Stimulated activated CD4-positive, alpha-beta T cell treated with anti-CD3 and anti-CD28 coated beads, Interleukin-4, amount 100 ng/mL, for 48 hours (primary cell): ENCODE measurements around the gene CNNM4.

Experiments
- DNase-seq, 2 donors: peaks; one replicate each; pipeline ENCODE4 v3.0.0-alpha.2; 2020; ENCODE audit warnings: low read depth in 2 of 2

Gene CNNM4

DNA sequence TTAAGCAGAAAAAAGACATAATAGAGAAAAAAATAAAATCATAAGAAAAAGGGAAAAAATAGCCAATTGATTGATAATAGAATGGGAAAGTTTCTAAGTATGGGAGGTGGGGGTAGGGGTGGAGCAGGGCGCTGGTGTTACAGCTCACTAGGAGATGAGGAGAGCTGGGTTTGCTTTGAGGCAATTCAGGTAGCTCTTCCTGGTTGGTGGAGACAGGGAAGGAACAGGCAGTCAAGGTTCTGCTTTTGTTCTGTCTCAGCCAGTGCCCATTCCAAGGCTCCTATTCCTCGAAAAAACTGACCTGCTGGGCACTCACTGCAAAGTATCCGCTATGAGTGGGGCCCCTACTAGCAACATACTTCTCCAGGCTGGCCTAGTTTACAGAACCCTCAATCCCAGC, 1.7 kb upstream of the CNNM4 start:
- DNase-seq, result no peak

DNA sequence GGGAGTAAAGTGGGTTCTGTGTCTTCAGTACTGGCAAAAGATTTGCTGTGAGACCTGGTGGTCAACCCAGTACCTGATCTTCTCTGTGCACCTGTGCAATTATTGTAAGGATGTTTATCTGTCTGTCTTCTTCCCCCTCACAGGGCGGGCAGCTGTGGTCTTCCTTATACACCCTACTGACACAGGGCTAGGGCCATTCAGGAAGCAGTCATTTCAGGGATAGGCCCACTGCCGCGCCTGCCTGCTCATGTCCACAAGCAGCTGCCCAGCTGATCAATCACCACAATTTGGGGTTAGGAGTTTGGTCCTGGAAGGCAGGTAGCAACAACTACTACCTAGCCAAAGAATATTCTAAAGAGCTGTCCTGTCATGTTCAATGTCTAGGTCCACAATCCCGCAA, 1.2 kb upstream of the CNNM4 start:
- DNase-seq, result no peak

DNA sequence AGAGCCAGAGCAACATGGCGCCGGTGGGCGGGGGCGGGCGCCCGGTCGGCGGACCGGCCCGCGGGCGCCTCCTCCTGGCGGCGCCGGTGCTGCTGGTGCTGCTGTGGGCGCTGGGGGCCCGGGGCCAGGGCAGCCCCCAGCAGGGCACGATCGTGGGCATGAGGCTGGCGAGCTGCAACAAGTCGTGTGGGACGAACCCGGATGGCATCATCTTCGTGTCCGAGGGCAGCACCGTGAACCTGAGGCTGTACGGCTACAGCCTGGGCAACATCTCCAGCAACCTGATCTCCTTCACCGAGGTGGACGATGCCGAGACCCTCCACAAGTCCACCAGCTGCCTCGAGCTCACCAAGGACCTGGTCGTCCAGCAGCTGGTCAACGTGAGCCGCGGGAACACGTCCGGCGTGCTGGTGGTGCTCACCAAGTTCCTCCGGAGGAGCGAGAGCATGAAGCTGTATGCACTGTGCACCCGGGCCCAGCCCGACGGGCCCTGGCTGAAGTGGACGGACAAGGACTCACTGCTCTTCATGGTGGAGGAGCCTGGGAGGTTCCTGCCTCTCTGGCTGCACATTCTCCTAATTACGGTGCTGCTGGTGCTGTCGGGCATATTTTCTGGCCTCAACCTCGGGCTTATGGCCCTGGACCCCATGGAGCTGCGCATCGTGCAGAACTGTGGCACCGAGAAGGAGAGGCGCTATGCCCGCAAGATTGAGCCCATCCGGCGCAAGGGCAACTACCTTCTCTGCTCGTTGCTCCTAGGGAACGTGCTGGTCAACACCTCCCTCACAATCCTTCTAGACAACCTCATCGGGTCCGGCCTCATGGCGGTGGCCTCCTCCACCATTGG, 507 bp downstream of the CNNM4 start:
- peak in 1 of 2 donors; percentile 61 for DNase-seq

DNA sequence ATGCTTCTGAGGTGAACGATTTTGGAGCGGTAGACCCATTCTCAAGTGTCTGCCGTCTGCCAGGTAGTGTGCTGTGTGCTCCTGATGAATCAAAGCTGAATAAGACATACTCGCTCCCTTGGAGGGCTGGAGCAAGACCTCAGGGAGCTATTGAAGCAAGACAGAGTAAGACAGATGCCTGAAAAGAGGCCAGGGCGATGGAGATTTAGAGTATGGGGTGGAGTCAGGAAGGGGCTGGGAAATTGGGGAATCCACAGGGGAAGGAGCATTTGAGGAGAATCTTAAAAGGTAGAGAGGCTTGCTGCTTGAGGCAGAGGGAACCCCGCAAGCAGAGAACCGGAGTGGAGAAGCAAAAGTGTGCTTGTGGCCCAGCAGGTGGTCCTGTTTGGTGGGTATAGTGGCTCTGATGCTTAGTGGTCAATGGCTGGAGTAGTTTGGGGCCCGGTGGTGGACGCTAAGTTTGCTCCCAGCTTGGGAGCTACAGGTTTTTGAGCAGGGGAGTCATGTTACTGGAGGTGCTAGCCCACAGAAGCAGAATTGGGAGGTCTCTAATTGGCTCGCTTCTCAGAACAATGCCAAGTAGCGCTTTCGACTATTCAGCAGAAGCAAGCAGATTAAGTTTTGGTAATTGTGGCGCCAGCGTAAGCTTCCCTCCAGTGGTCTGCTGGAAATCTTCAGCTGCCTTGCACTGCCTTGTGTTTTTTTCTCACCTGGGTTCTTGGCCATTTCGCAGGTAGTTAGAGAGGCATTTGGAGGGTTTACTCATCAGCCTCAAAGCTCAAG, 2.0 kb downstream of the CNNM4 start:
- no peak for DNase-seq

DNA sequence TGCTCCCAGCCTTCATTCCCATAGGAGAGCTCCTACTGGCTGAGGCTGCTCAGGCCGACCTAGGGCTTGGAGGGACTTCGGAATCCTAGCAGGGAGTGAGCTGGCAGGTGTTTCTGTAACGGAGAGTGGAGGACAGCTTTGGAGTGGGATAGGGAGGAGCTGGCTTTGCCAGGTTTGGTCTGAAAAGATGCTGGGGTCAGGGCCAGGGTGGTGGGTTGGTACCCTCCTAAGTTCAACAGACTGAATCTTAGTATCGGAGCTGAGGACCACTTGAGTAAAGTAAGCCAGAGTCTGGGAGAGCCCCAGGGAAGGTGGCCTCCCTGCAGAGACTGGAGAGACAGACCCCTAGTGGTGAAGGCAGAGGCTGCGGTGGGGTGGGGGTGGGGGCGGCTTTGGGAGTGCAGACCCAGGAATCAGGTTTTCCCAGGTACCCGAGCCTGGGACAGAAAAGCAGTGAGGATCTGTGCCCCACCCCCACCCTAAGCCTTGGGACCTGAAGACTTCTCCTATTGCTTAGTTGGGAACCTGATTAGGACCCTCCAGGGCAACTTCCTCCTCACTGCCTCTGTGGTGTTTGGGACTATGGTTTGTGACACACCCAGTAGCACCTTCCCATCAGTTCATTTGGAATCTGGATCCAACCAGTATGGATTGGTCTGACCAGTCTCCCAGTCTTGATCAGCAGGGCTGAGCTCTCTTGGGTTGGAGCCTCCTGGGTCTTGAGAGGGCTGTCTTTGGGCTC, 3.0 kb downstream of the CNNM4 start:
- no peak for DNase-seq

DNA sequence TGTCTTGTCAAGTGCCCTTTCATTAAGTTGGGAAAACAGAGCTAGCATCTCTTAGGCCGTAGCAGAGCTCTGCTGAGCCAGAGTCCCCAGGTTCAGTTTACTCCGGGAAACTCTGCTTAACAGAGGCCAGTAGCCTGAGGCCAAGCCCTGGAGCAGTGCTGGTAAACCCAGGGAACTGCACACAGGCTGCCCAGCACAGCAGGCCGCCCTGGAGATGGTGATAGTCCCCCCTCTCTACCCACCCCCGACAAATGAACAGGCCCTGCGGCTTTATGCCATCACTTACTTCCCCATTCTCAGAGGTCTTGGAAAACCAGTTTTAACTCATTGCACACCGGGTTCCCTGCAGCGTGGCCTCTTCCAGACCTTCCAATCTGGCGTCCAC, 3.5 kb downstream of the CNNM4 start:
- no peak for DNase-seq

DNA sequence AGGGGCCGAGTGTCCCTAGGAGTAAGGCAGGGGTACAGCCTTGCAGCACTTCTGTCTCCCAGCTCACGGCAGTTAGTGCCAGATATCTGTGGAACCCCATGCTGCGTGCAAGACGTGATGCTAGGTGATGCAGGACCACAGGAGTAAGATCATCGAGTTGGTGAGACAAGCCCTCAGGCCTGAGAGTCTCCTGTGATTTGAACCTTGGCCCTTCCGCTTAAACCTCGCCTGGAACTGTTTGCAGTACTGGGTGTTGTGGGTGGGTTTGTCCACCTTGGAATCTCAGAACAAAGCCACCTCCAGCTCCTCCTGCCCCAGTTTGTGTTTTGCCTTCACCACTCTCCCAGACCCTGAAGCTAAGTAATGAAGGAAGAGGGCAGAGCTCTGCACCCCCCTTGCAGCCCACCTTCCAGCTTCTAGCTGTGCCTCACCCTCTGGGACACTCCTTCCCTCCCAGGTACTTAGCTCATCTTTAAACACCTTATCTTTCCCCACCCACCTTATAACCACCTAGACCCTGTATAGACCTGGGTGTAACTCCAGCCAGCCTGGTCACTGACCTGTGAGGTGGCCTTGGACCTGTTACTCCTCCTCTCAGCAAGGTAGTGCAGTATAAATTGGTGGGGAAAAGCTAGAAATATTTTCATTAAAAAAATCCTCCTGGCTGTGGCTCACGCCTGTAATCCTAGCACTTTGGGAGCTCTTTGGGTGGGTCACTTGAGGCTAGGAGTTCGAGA, 6.6 kb downstream of the CNNM4 start:
- no peak for DNase-seq

DNA sequence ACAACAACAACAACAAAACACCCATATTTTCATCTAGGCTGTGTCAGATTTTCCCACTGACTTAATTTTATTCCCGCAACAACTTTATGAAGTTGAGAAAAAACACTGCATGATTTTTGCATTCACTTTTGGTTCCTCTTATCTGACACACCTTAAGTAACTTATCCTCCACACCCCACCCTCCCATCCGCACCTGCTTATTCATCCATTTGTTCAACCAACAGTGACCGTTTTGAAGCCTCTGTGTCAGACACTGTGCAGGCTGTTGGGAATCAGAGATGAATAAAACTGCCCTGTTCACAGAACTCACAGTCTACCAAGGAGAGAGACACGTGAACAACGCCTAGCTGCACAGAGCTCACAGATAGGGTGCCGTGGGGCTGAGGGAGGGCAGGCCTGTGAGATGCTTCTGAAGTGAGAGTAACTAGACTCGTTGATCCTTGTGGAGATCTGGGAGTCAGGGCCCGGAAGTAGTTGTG, 7.4 kb downstream of the CNNM4 start:
- DNase-seq, result no peak

DNA sequence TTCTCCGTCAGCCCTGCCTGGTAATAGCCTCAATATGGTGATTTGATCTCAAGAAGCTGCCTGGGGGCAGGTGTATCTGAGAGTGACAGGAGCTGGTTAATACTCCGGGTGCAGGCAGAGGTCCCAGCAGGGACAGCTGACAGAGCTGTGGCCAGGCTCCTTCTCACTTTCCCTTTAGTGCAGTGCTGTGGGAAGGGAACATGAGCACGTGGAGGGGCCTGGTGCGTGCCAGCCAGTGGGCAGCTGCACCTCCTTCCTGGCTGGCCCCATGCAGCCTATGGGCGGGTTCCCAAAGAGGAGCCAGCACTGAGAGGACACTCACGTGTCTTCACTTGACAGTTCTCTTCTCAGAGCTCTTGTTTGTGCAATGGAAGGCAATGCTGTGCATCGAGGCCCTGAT, 9.1 kb downstream of the CNNM4 start:
- DNase-seq, result no peak

DNA sequence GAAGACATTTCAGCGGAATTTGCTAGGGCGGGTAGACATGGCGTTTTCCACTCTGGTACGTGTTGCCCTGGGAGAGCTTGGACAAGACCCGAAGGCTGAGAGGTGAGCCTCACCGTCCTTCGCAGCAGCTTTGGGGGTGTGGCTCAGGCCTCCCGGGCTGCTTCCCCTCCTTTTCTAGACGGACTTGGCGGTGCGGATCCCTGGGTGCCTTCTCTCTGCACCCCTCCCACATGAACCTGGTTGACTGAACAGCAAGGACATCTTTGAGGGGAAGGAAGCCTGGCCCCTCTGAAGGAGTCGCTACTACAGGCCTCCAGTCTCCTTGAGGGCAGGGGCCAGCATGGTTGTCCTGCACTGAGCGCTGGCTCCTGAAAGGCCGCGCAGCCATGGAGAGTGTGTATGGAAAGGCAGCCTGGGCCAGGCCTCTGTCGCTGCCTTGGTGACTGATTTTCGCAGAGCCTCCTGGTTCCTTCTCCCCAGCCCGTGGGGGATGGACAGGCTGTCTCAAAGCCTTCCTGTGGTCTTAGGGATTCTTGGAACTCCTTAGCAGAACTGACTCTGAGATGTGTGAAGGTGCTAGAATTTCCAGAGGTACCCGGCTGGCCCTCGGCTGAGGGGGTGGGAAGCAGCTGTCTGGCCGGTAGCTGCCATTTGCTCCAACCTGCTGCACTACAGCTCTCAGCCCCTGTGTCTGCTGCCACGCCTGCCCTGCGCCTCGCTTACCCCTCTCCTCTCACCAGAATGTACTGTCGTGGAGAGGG, 9.9 kb downstream of the CNNM4 start:
- DNase-seq, result no peak

DNA sequence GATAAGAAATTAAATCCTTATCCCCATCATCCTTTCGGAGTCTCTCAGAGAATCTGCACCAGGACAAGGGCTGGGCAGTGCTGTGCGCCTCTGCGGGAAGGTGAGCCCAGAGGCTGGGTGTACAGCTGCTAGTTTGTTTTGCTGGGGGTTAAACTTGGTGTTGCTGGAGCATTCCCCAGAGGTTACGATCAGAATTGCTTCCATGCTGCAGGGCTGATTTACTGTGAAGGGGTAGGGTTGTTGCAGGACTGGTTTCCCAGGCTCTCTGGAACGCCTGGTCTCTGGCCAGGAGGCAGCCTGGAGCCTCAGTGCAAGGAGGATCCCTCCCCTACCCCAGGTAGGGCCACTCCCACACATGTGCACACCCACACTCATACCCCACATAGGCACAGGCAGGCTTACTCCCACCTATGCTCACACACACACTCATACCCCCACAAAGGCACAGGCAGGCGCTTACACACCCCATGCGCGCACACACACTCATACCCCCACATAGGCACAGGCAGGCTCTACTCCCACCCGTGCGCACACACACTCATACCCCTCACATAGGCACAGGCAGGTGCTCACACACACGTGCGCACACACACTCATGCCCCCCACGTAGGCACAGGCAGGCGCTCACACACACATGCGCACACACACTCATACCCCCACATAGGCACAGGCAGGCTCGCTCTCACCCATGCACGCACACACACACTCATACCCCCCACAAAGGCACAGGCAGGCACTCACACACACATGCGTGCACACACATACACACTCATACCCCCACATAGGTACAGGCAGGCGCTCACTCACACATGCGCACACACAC, 11.3 kb downstream of the CNNM4 start:
- DNase-seq, result no peak

DNA sequence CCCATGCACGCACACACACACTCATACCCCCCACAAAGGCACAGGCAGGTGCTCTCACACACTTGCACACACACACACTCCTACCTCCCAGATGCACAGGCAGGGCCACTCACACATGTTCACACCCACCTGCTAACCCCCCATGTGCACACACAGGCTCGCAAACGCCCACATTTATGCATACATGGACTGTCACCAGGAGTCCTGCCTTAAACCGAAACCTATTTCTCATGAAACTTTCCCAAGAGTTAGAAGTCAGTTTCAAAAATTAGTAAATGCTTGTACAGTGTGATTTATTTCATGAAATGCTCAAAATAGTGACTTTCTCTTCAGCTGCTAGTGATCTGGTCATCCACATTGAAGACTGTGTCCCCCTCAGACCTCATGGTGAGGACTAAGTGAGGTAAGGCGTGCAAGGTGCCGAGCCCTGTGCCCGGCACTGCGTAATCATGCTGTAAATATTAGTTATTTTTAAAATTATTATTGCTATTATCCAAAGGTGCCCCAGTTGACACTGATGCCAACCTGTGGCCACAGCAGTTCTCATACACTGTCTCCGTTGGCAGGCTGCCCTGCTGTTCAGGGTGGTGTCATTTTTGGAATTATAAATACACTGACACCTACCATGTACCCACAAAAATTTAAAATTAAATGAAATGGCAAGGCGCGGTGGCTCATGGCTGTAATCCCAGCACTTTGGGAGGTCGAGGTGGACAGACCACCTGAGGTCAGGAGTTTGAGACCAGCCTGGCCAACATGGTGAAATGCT, 12.4 kb downstream of the CNNM4 start:
- peak in 1 of 2 donors; percentile 34 for DNase-seq

DNA sequence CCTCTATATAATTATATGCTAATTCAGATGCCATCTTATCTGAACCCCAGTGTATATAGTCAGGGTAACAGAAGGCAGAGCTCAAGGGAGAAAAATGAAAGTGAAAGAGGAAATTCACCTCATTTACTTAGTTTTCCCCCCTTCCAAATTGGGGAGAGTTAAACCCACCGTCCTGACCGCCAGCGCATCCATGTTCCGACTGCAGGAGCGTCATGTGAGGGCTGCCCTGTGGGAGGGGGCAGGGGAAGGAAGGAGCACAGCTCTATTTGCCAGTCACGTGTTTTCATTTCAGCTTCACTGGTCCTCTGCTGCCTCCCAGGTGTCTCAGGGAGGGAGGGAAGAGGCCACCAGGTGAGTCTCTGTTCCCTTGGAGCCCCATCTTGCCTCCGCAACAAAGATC, 13.2 kb downstream of the CNNM4 start:
- peak in 1 of 2 donors; percentile 26 for DNase-seq

DNA sequence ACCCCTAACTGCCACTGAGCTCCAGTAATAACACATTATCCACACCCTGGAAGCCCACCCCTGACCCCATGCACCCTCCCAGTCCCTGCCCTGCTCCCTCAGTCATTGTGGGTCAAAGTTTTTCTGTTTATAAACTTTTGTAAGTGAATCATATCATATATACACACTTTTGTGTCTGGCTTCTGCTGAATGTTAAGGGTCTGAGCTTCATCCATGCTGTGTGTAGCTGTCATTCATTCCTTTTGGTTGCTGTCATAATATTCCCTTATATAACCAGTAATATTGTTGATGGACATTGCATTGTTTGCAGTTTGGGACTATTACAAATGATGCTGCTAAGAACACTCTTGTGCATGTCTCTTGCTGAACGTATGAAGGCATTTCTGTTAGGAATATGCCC, 14.5 kb downstream of the CNNM4 start:
- no peak for DNase-seq

DNA sequence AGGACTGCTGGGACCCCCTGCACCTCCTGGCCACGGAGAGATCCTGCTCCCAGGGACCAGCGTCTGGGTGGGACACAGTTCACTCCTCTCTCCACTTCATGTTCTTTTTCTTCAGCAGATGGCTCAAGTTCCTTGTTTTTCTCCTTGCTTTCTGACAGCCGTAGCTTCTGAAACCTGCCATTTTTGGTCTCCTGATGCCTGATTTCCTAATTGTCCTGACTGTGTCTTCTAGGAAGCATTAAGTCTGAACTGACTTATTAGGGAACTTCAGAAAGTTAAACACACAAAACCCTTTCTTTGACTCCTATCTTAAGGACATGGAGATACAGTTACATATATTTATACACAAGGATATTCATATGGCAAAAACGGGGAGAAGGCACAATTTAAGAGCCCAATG, 22.7 kb downstream of the CNNM4 start:
- no peak for DNase-seq

DNA sequence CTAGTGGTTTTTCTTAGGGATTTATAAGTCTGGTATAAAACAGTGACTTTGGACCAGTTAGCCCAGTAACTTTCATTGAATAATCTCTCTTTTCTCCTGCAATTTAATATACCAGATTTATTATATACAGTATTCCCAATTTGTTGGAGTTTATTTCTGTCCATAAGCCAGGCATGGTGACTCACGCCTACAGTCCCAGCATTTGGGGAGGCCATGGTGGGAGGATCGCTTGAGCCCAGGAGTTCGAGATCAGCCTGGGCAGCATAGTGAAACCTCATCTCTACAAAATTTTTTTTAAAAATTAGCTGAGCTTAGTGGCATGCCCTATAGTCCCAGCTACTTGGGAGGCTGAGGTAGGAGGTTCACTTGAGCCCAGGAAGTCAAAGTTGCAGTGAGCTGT, 26.7 kb downstream of the CNNM4 start:
- DNase-seq, result no peak

DNA sequence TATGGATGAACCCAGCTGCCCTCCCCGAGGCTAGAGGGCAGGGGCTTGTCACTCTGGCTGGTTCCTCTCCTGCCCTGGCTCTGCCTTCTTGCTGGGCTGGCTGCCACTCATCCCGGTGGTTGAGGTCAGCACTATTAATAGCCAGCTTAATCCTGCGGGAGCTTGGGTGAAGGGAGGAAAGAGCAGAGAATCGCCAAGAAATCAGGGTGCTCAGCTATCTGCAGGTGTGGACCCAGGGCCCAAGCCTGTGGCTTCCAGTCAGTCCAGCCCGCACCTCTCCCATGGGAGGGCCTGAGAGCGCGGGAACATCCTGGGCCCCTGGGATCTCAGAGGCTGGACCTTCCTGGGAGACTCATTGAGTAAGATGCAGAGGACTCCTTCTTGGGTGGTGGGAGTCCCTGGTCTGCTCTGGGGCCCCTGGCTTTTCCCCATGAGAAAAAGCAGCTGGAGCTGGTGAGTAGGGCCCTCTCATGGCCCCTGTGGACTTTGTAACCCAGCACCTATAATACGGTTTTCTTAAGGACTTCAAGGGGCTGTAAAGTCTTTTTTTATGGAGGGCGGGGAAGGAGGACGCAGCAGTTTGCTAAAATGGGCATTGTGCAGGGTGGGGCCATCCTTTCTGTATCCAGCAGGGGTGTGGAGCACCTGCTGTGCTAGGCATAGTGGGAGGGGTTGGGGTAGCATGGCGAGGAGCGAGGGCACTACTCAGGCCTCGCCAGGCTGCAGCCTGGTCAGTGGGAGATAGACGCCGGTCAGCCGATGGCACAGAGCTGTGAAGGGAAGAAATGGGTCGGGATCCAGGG, 27.9 kb downstream of the CNNM4 start:
- no peak for DNase-seq

DNA sequence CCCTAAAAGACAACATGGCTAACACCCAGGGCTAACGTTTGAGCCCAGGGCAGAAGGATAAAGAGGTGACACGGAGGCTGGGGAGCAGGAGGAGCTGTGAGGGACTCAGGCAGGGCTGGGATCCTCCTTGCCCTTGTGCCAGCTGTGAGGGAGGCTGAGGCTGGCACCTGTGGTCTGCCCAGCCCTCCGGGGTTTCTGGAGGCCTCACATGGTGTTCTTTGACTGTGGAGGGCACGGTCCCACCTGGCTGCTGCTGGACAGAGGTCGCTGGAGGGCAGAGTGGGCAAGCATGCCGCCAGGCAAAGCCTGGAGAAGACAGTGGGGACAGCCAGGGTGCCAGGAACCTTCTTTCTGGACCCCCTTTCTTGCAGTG, 28.5 kb downstream of the CNNM4 start:
- no peak for DNase-seq
